ENCODE measurements around the gene YTHDF1.

Gene YTHDF1

GRCh38 chr20:63247671-63248228, 31.8 kb upstream of the YTHDF1 start:
- Histone ChIP-seq H3K27ac (ENCODE audit: low read length) (no peak overlapping the region), H3K4me2 (ENCODE audit: low read length) (no peak overlapping the region), H3K4me3 (ENCODE audit: low read length) (no peak overlapping the region), H3K9ac (ENCODE audit: low read length) (no peak overlapping the region), H3K79me2 (ENCODE audit: low read length) (no peaks in the 10 kb centered on the region), H3K27me3 (ENCODE audit: low read depth, low read length) (no peaks in the 10 kb centered on the region), H3K4me1 (ENCODE audit: low read length) (no peaks in the 10 kb centered on the region), H2AFZ (ENCODE audit: low read depth, low read length) (no peak overlapping the region), H3K9me3 (ENCODE audit: insufficient read depth, low read length) (no peaks in the 10 kb centered on the region), H3K36me3 (replicated peaks; ENCODE audit: low read depth, low read length) (no peaks in the 10 kb centered on the region), H4K20me1 (ENCODE audit: insufficient read depth, low read length) (no peaks in the 10 kb centered on the region)
- TF ChIP-seq CTCF (IDR thresholded peaks at IDR 0.05; ENCODE audit: low read depth, low read length) (no peak), EZH2phosphoT487 (IDR thresholded peaks at IDR 0.05; ENCODE audit: low read depth) (no peak)

DNA sequence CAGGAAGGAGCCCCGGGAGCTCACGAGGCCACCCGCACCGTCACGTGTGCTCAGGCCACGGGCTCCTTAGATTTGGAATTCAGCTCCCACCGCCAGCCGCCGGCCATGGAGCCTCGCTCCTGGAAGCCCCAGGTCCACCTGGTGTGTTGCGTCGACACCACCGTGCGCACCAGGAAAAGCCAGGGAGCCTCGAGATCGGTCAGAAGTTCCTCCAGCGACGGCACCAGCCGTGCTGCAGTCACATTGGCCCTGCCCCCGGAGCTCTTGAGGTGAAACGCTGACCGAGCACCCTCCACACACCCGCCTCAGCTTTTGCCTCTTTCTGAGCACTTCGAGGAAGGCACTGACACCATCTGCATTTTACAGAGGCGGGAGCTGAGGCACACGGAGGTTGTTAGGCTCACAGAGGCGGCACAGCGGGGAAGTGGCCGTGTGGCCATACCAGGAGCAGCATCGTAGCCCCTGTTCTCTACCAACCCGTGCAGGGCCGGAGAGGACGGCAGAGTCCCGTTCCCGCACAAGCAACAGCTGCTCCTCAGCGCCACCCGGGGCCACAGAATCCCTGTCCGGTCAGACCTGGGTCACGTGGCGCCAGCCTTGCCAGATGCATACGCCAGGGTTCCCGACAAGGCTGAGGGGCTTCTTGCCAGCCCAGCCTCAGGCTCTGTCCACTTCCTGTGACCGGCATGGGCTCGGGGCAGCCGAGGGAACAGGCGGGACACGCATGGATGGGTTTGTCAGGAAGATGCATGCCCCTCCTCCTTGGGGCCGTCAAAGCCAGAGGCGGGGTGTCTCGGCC, 30.8 kb upstream of the YTHDF1 start:
- no peak overlapping the region for H3K9ac ChIP-seq (ENCODE audit: low read length)
- no peak overlapping the region for H3K4me3 ChIP-seq (ENCODE audit: low read length)
- no peaks in the 10 kb centered on the region for H4K20me1 ChIP-seq (ENCODE audit: insufficient read depth, low read length)
- no peak overlapping the region for H3K27ac ChIP-seq (ENCODE audit: low read length)
- TF ChIP-seq EZH2phosphoT487 (IDR thresholded peaks at IDR 0.05; ENCODE audit: low read depth) = no peak
- no peak for TF ChIP-seq CTCF (IDR thresholded peaks at IDR 0.05; ENCODE audit: low read depth, low read length)
- no peaks in the 10 kb centered on the region for H3K9me3 ChIP-seq (ENCODE audit: insufficient read depth, low read length)
- no peaks in the 10 kb centered on the region for H3K4me1 ChIP-seq (ENCODE audit: low read length)
- H2AFZ ChIP-seq (ENCODE audit: low read depth, low read length) = no peak overlapping the region
- no peak overlapping the region for H3K4me2 ChIP-seq (ENCODE audit: low read length)
- H3K27me3 ChIP-seq (ENCODE audit: low read depth, low read length) = no peaks in the 10 kb centered on the region
- H3K79me2 ChIP-seq (ENCODE audit: low read length) = no peaks in the 10 kb centered on the region
- no peaks in the 10 kb centered on the region for H3K36me3 ChIP-seq (replicated peaks; ENCODE audit: low read depth, low read length)

- Histone ChIP-seq H3K9me3 (ENCODE audit: insufficient read depth, low read length) (no peaks in the 10 kb centered on the region), H3K4me2 (ENCODE audit: low read length) (no peak overlapping the region), H3K9ac (ENCODE audit: low read length) (no peak overlapping the region), H3K36me3 (replicated peaks; ENCODE audit: low read depth, low read length) (no peaks in the 10 kb centered on the region), H3K79me2 (ENCODE audit: low read length) (no peaks in the 10 kb centered on the region), H3K27ac (ENCODE audit: low read length) (no peak overlapping the region), H3K4me1 (ENCODE audit: low read length) (no peaks in the 10 kb centered on the region), H3K4me3 (ENCODE audit: low read length) (no peak overlapping the region), H3K27me3 (ENCODE audit: low read depth, low read length) (no peaks in the 10 kb centered on the region), H2AFZ (ENCODE audit: low read depth, low read length) (no peak overlapping the region), H4K20me1 (ENCODE audit: insufficient read depth, low read length) (no peaks in the 10 kb centered on the region)
- no peak for TF ChIP-seq CTCF (IDR thresholded peaks at IDR 0.05; ENCODE audit: low read depth, low read length)
- TF ChIP-seq EZH2phosphoT487 (IDR thresholded peaks at IDR 0.05; ENCODE audit: low read depth) = no peak
Measured at GRCh38 chr20:63244468-63244867, 28.5 kb upstream of the YTHDF1 start.

- no peaks in the 10 kb centered on the region for H3K79me2 ChIP-seq (ENCODE audit: low read length)
- no peak overlapping the region for H3K27ac ChIP-seq (ENCODE audit: low read length)
- H4K20me1 ChIP-seq (ENCODE audit: insufficient read depth, low read length) = no peaks in the 10 kb centered on the region
- no peaks in the 10 kb centered on the region for H3K36me3 ChIP-seq (replicated peaks; ENCODE audit: low read depth, low read length)
- H2AFZ ChIP-seq (ENCODE audit: low read depth, low read length) = no peak overlapping the region
- TF ChIP-seq CTCF (IDR thresholded peaks at IDR 0.05; ENCODE audit: low read depth, low read length) (no peak), EZH2phosphoT487 (IDR thresholded peaks at IDR 0.05; ENCODE audit: low read depth) (no peak)
- no peaks in the 10 kb centered on the region for H3K9me3 ChIP-seq (ENCODE audit: insufficient read depth, low read length)
- H3K27me3 ChIP-seq (ENCODE audit: low read depth, low read length) = no peaks in the 10 kb centered on the region
- no peaks in the 10 kb centered on the region for H3K4me1 ChIP-seq (ENCODE audit: low read length)
- H3K4me2 ChIP-seq (ENCODE audit: low read length) = no peak overlapping the region
- no peak overlapping the region for H3K4me3 ChIP-seq (ENCODE audit: low read length)
- no peak overlapping the region for H3K9ac ChIP-seq (ENCODE audit: low read length)
Measured at GRCh38 chr20:63243604-63244247, 27.8 kb upstream of the YTHDF1 start.

Measured in OCI-LY3 (cell line).